NOMO-1 treated with DMSO at 0.1 percent for 48 hours (cell line): ENCODE measurements around the gene TYW1.
"Not testable (repeated sequence)": the region's sequence is repeated elsewhere in the genome, so short reads cannot be mapped to it uniquely, and the experiment has no call there.

Experiments used
- DNase-seq: peaks from one replicate; lab custom pipeline; 2025; ENCODE audit not compliant: unreplicated experiment; lab: John Stamatoyannopoulos, UW

TYW1 gene

GRCh38 chr7:66996444-66997191 lies at the start of gene TYW1:
TYW1 (plus strand) TSS chr7:66996833; CDS start chr7:66996979, 146 bp downstream.
- DNase-seq = peak; percentile 97

GRCh38 chr7:66948480-66949109 lies 48.0 kb upstream of the TYW1 start:
- DNase-seq = no peak

GRCh38 chr7:66950311-66950710 lies 46.3 kb upstream of the TYW1 start:
- DNase-seq = no peak

GRCh38 chr7:66950763-66951162 lies 45.9 kb upstream of the TYW1 start:
- no peak for DNase-seq

- no peak for DNase-seq
These were observed 44.1 kb upstream of the TYW1 start for GRCh38 chr7:66952343-66953043.

- DNase-seq = no peak
These were observed 43.6 kb upstream of the TYW1 start for GRCh38 chr7:66953044-66953427.

GRCh38 chr7:66957595-66958290 lies 38.9 kb upstream of the TYW1 start:
- no peak for DNase-seq

- DNase-seq = no peak
These were observed 37.9 kb upstream of the TYW1 start for GRCh38 chr7:66958538-66959350.

- no peak for DNase-seq
These were observed 36.4 kb upstream of the TYW1 start for GRCh38 chr7:66960192-66960591.

GRCh38 chr7:66961096-66961495 lies 35.5 kb upstream of the TYW1 start:
- DNase-seq = no peak

- no peak for DNase-seq
These were observed 32.2 kb upstream of the TYW1 start for GRCh38 chr7:66964411-66964810.

GRCh38 chr7:66967029-66967428 lies 29.6 kb upstream of the TYW1 start:
- DNase-seq = no peak

GRCh38 chr7:66969001-66969400 lies 27.6 kb upstream of the TYW1 start:
- not testable (repeated sequence) for DNase-seq

GRCh38 chr7:66970310-66970709 lies 26.3 kb upstream of the TYW1 start:
- no peak for DNase-seq

GRCh38 chr7:66974986-66975590 lies 21.5 kb upstream of the TYW1 start:
- no peak for DNase-seq

- DNase-seq = not testable (repeated sequence)
These were observed 18.3 kb upstream of the TYW1 start for GRCh38 chr7:66978312-66978711.

GRCh38 chr7:66979013-66979412 lies 17.6 kb upstream of the TYW1 start:
- DNase-seq = not testable (repeated sequence)

GRCh38 chr7:66980336-66980735 lies 16.3 kb upstream of the TYW1 start:
- not testable (repeated sequence) for DNase-seq

- DNase-seq = not testable (repeated sequence)
These were observed 7.1 kb upstream of the TYW1 start for GRCh38 chr7:66989552-66989951.

GRCh38 chr7:66994051-66994450 lies 2.6 kb upstream of the TYW1 start:
- DNase-seq = not testable (repeated sequence)
